ENCODE results near the gene STXBP5.

STXBP5 gene

DNA sequence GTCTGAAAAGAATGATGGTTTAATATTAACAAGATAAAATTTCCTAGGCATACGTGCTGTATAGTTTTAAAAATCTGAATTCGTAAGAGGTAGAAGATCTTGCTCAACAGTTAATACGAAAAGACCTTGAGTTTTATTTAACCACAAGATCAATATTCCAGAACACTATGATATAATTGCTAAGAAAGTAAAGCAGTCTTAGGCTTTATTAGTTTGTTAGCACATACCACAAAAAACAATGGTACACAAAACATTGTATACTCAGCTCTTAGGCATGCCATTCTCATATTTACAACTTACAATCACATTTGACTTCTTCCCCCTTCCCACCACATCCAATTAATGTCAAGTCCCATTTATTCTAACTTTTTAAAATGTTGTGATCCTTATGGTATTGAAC lies 24.4 kb upstream of the STXBP5 start:
- Histone ChIP-seq H3K4me3 (ENCODE audit: low read depth, low read length) (no peak overlapping the region), H3K27me3 (ENCODE audit: control insufficient read depth, insufficient read depth, low read length) (no peaks in the 10 kb centered on the region), H3K9me3 (ENCODE audit: control insufficient read depth, insufficient read depth, low read depth, low read length) (no peaks in the 10 kb centered on the region), H3K4me1 (ENCODE audit: control insufficient read depth, insufficient read depth, low read length) (no peaks in the 10 kb centered on the region), H3K36me3 (ENCODE audit: control insufficient read depth, insufficient read depth, low read length) (no peaks in the 10 kb centered on the region), H3K27ac (ENCODE audit: low read depth, low read length) (no peak overlapping the region), H3K9ac (ENCODE audit: low read length) (no peak overlapping the region)

DNA sequence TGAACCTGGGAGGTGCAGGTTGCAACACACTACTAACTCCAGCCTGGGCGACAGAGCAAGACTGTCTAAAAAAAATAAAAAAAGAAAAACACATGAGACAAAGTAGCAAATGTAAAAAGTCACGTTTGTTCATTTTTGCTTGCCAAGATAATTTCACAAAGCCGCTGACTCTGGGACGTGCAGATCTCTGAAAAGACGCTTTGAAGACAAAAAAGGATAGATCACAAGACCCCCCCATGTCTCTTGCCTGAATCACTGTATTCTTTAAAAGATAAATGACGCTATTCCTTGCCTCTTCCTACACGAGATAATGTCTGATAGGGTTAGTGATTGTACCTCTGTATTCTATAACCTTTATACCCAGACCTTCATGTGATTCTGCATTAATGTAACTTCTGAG lies 23.3 kb upstream of the STXBP5 start:
- H3K9me3 ChIP-seq (ENCODE audit: control insufficient read depth, insufficient read depth, low read depth, low read length), result no peaks in the 10 kb centered on the region
- H3K36me3 ChIP-seq (ENCODE audit: control insufficient read depth, insufficient read depth, low read length), result no peaks in the 10 kb centered on the region
- 0 out of 2 replicates have a peak, but pooled peaks cover under 1% of the 10 kb centered on the region for H3K4me1 ChIP-seq (ENCODE audit: control insufficient read depth, insufficient read depth, low read length)
- no peak overlapping the region for H3K27ac ChIP-seq (ENCODE audit: low read depth, low read length)
- no peaks in the 10 kb centered on the region for H3K27me3 ChIP-seq (ENCODE audit: control insufficient read depth, insufficient read depth, low read length)
- no peak overlapping the region for H3K9ac ChIP-seq (ENCODE audit: low read length)
- no peak overlapping the region for H3K4me3 ChIP-seq (ENCODE audit: low read depth, low read length)

DNA sequence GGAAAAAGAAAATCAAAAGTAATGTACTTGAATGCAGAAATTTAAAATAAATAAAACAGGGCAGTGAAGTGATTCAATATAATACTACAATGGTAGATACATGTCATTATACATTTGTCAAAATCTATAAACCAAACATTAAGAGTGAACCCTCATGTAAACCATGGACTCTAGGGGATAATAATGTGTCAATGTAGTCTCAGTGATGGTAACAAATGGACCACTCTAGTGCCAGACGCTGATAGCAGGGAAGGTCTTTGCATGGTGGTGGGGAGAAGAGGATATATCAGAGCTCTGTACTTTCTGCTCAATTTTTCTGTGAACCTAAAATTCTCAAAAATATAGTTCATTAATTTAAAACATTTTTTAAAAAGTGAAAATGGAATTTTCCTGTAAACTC lies 19.8 kb upstream of the STXBP5 start:
- Histone ChIP-seq H3K36me3 (ENCODE audit: control insufficient read depth, insufficient read depth, low read length) (no peaks in the 10 kb centered on the region), H3K9me3 (ENCODE audit: control insufficient read depth, insufficient read depth, low read depth, low read length) (no peaks in the 10 kb centered on the region), H3K4me1 (ENCODE audit: control insufficient read depth, insufficient read depth, low read length) (0 out of 2 replicates have a peak, but pooled peaks cover 6% of the 10 kb centered on the region), H3K4me3 (ENCODE audit: low read depth, low read length) (no peak overlapping the region), H3K27me3 (ENCODE audit: control insufficient read depth, insufficient read depth, low read length) (no peaks in the 10 kb centered on the region), H3K27ac (ENCODE audit: low read depth, low read length) (no peak overlapping the region), H3K9ac (ENCODE audit: low read length) (no peak overlapping the region)

- H3K36me3 ChIP-seq (ENCODE audit: control insufficient read depth, insufficient read depth, low read length), result no peaks in the 10 kb centered on the region
Measured at GRCh38 chr6:147185216-147185615, 19.0 kb upstream of the STXBP5 start.

GRCh38 chr6:147190556-147190955 lies 13.7 kb upstream of the STXBP5 start:
- H3K27me3 ChIP-seq (ENCODE audit: control insufficient read depth, insufficient read depth, low read length), result no peaks in the 10 kb centered on the region
- 0 out of 2 replicates have a peak, but pooled peaks cover 6% of the 10 kb centered on the region for H3K4me1 ChIP-seq (ENCODE audit: control insufficient read depth, insufficient read depth, low read length)
- no peak overlapping the region for H3K27ac ChIP-seq (ENCODE audit: low read depth, low read length)
- H3K9ac ChIP-seq (ENCODE audit: low read length), result no peak overlapping the region
- H3K9me3 ChIP-seq (ENCODE audit: control insufficient read depth, insufficient read depth, low read depth, low read length), result no peaks in the 10 kb centered on the region
- no peak overlapping the region for H3K4me3 ChIP-seq (ENCODE audit: low read depth, low read length)
- no peaks in the 10 kb centered on the region for H3K36me3 ChIP-seq (ENCODE audit: control insufficient read depth, insufficient read depth, low read length)

More at GRCh38 chr6:147185216-147185615, 19.0 kb upstream of the STXBP5 start:
- no peaks in the 10 kb centered on the region for H3K9me3 ChIP-seq (ENCODE audit: control insufficient read depth, insufficient read depth, low read depth, low read length)
- no peak overlapping the region for H3K27ac ChIP-seq (ENCODE audit: low read depth, low read length)
- H3K4me1 ChIP-seq (ENCODE audit: control insufficient read depth, insufficient read depth, low read length), result 0 out of 2 replicates have a peak, but pooled peaks cover 6% of the 10 kb centered on the region
- no peak overlapping the region for H3K4me3 ChIP-seq (ENCODE audit: low read depth, low read length)
- no peak overlapping the region for H3K9ac ChIP-seq (ENCODE audit: low read length)
- no peaks in the 10 kb centered on the region for H3K27me3 ChIP-seq (ENCODE audit: control insufficient read depth, insufficient read depth, low read length)

DNA sequence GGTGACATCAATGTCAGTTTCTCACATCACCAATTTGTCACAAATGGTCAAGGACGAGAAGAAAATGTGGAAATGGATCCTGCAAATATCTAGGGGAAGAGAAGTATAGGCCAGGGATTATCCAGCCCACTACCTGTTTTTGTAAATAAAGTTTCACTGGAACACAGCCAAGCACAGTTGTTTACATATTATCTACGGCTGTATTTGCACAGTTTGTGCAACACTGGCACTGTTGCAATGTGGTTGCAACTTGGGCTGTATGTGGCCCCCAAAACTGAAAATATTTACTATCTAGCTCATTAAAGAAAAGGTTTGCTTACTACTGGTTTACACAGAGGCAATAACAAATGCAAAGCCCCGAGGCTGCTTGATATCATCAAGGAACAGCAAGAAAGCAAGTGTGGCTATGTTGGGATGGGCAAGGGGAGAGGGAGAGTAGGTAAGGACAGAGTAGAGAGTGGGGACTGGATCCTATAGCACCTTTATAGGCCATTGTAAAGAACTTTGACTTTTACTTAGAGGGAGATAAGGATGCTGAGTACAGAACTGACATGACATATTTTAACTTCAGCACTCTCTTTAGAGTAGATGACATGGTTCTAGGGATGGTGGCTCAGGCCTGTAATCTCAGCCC lies 11.8 kb upstream of the STXBP5 start:
- Histone ChIP-seq H3K27me3 (ENCODE audit: control insufficient read depth, insufficient read depth, low read length) (no peaks in the 10 kb centered on the region), H3K4me1 (ENCODE audit: control insufficient read depth, insufficient read depth, low read length) (no peaks in the 10 kb centered on the region), H3K9me3 (ENCODE audit: control insufficient read depth, insufficient read depth, low read depth, low read length) (no peaks in the 10 kb centered on the region), H3K4me3 (ENCODE audit: low read depth, low read length) (no peak overlapping the region), H3K27ac (ENCODE audit: low read depth, low read length) (no peak overlapping the region), H3K36me3 (ENCODE audit: control insufficient read depth, insufficient read depth, low read length) (no peaks in the 10 kb centered on the region), H3K9ac (ENCODE audit: low read length) (no peak overlapping the region)

DNA sequence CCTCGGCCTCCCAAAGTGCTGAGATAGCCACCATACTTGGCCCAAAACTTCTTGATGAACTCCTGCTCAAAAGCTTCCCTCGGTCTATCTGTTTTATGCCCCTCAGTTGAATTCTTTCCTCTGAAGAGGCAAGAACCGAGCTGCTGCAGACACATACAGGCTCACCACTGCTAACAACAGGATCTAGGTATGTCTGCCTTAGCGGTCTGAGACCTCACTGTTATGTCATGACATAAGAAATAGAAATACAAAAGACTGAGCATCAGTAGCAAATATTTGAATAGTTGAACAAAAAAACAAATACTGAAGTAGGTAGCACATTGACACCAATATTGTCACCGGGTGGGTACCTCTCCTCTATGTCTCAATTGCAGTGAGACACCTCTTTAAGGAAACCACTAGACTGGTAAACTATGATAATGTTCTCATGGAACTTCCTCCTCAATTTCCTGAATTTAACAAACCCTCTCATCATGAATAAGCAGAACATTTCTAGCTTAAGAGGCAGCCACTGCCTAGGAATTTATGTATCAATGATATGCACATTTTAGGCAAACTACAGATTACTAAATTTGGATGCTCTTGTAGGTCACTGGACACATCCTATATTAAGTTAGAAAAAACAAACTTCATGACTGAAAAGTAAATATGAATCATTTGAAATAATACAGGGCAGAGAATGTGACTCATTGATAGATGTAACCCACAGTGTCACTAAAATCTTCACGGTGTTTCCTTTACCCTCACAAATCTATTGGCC lies 9.4 kb upstream of the STXBP5 start:
- no peaks in the 10 kb centered on the region for H3K4me1 ChIP-seq (ENCODE audit: control insufficient read depth, insufficient read depth, low read length)
- no peak overlapping the region for H3K4me3 ChIP-seq (ENCODE audit: low read depth, low read length)
- H3K9me3 ChIP-seq (ENCODE audit: control insufficient read depth, insufficient read depth, low read depth, low read length), result no peaks in the 10 kb centered on the region
- H3K27me3 ChIP-seq (ENCODE audit: control insufficient read depth, insufficient read depth, low read length), result no peaks in the 10 kb centered on the region
- no peak overlapping the region for H3K9ac ChIP-seq (ENCODE audit: low read length)
- H3K36me3 ChIP-seq (ENCODE audit: control insufficient read depth, insufficient read depth, low read length), result no peaks in the 10 kb centered on the region
- H3K27ac ChIP-seq (ENCODE audit: low read depth, low read length), result no peak overlapping the region

- Histone ChIP-seq H3K27ac (ENCODE audit: low read depth, low read length) (no peak overlapping the region), H3K36me3 (ENCODE audit: control insufficient read depth, insufficient read depth, low read length) (no peaks in the 10 kb centered on the region), H3K4me3 (ENCODE audit: low read depth, low read length) (no peak overlapping the region), H3K4me1 (ENCODE audit: control insufficient read depth, insufficient read depth, low read length) (no peaks in the 10 kb centered on the region), H3K9me3 (ENCODE audit: control insufficient read depth, insufficient read depth, low read depth, low read length) (no peaks in the 10 kb centered on the region), H3K27me3 (ENCODE audit: control insufficient read depth, insufficient read depth, low read length) (no peaks in the 10 kb centered on the region), H3K9ac (ENCODE audit: low read length) (no peak overlapping the region)
Measured at GRCh38 chr6:147195510-147195909, 8.7 kb upstream of the STXBP5 start.

- Histone ChIP-seq H3K27ac (ENCODE audit: low read depth, low read length) (no peak overlapping the region), H3K27me3 (ENCODE audit: control insufficient read depth, insufficient read depth, low read length) (no peaks in the 10 kb centered on the region), H3K36me3 (ENCODE audit: control insufficient read depth, insufficient read depth, low read length) (no peaks in the 10 kb centered on the region), H3K9ac (ENCODE audit: low read length) (no peak overlapping the region), H3K4me3 (ENCODE audit: low read depth, low read length) (no peak overlapping the region), H3K9me3 (ENCODE audit: control insufficient read depth, insufficient read depth, low read depth, low read length) (no peaks in the 10 kb centered on the region), H3K4me1 (ENCODE audit: control insufficient read depth, insufficient read depth, low read length) (no peaks in the 10 kb centered on the region)
Measured at GRCh38 chr6:147195987-147196386, 8.2 kb upstream of the STXBP5 start.

GRCh38 chr6:147200711-147201110 lies 3.5 kb upstream of the STXBP5 start:
- H3K4me3 ChIP-seq (ENCODE audit: low read depth, low read length), result no peak overlapping the region
- H3K9me3 ChIP-seq (ENCODE audit: control insufficient read depth, insufficient read depth, low read depth, low read length), result no peaks in the 10 kb centered on the region
- H3K4me1 ChIP-seq (ENCODE audit: control insufficient read depth, insufficient read depth, low read length), result peaks cover 4% of the 10 kb centered on the region; the same call in 1 of the 2 replicates
- no peak overlapping the region for H3K27ac ChIP-seq (ENCODE audit: low read depth, low read length)
- H3K27me3 ChIP-seq (ENCODE audit: control insufficient read depth, insufficient read depth, low read length), result no peaks in the 10 kb centered on the region
- no peaks in the 10 kb centered on the region for H3K36me3 ChIP-seq (ENCODE audit: control insufficient read depth, insufficient read depth, low read length)
- H3K9ac ChIP-seq (ENCODE audit: low read length), result no peak overlapping the region

DNA sequence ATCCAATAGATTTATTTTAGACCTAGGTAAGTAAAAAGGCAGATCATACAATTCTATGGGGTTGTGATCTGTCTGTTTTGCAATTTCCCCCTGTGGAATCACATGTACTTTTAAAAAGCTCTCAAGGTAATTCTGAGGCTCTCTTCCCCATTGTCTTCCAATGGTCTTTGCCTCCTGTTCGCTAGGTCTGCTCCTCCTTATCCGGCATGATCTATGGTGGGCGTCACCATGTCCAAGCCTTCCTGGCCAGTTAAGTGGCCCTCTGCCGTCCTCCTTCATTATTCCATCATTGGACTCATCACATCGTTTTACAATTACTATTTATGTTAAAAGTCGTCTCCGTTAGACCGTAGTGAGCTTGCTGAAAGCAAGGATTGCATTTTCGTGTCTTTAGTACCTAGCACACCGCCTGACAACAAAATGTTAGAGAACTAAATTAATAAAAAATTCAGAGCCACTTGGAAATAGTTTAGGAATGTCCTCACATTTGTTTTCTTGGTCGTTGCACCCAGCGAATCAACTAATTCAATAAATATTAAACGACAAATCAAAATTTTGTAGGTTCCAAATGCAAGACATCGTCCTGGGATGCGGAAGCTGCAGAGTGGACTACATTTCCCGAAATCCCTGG lies 2.2 kb upstream of the STXBP5 start:
- H3K4me3 ChIP-seq (ENCODE audit: low read depth, low read length), result peak overlapping the region; percentile 80
- no peak overlapping the region for H3K27ac ChIP-seq (ENCODE audit: low read depth, low read length)
- no peaks in the 10 kb centered on the region for H3K27me3 ChIP-seq (ENCODE audit: control insufficient read depth, insufficient read depth, low read length)
- no peaks in the 10 kb centered on the region for H3K9me3 ChIP-seq (ENCODE audit: control insufficient read depth, insufficient read depth, low read depth, low read length)
- peaks cover 8% of the 10 kb centered on the region; the same call in 1 of the 2 replicates for H3K4me1 ChIP-seq (ENCODE audit: control insufficient read depth, insufficient read depth, low read length)
- H3K9ac ChIP-seq (ENCODE audit: low read length), result no peak overlapping the region
- H3K36me3 ChIP-seq (ENCODE audit: control insufficient read depth, insufficient read depth, low read length), result no peaks in the 10 kb centered on the region
